H9 (cell line): ENCODE data around the gene SERTM2. TPM values are rescaled to one million over a fixed set of nuclear protein-coding genes. Genes with fewer than 3 reads are reported as not detected.
A peak's percentile ranks its signal among the peaks of the same experiment; 100 is the strongest.

Experiments
- DNase-seq: peaks from one replicate; pipeline ENCODE4 v3.0.0-alpha.2; 2017
- H2AFZ ChIP-seq: one replicate; pipeline ENCODE4 v1.6.1; 2013; ENCODE audit warnings: mild to moderate bottlenecking, low read length, control low read depth, moderate library complexity
- H2AK5ac ChIP-seq: 2 replicates; pipeline ENCODE4 v1.6.1; 2013; ENCODE audit warnings: low read length, control low read depth, mixed read lengths; ENCODE audit not compliant: insufficient read length
- H2BK120ac ChIP-seq: one replicate; pipeline ENCODE4 v1.6.1; 2013; ENCODE audit warnings: low read depth, mild to moderate bottlenecking, low read length, control low read depth, inconsistent platforms; ENCODE audit not compliant: poor library complexity, severe bottlenecking
- H2BK12ac ChIP-seq: 2 replicates; pipeline ENCODE4 v1.6.1; 2013; ENCODE audit warnings: low read length, control low read depth, mixed read lengths, low read depth; ENCODE audit not compliant: insufficient read length
- H2BK15ac ChIP-seq: 2 replicates; pipeline ENCODE4 v1.6.1; 2013; ENCODE audit warnings: low read depth, low read length, control low read depth
- H2BK20ac ChIP-seq: one replicate; pipeline ENCODE4 v1.6.1; 2013; ENCODE audit warnings: low read depth, mild to moderate bottlenecking, low read length, control low read depth, inconsistent platforms; ENCODE audit not compliant: poor library complexity, severe bottlenecking
- H2BK5ac ChIP-seq: 2 replicates; pipeline ENCODE4 v1.6.1; 2013; ENCODE audit warnings: low read length, control low read depth, mixed read lengths; ENCODE audit not compliant: insufficient read length
- H3K14ac ChIP-seq: 2 replicates; pipeline ENCODE4 v1.6.1; 2013; ENCODE audit warnings: low read length, control low read depth; ENCODE audit not compliant: insufficient read depth
- H3K18ac ChIP-seq: 2 replicates; pipeline ENCODE4 v1.6.1; 2013; ENCODE audit warnings: low read depth, mild to moderate bottlenecking, mixed read lengths, low read length, control low read depth; ENCODE audit not compliant: insufficient read length
- H3K23ac ChIP-seq: 2 replicates; pipeline ENCODE4 v1.6.1; 2013; ENCODE audit warnings: low read length, control low read depth, mixed read lengths, low read depth; ENCODE audit not compliant: insufficient read length
- H3K23me2 ChIP-seq: 2 replicates; pipeline ENCODE4 v1.6.1; 2013; ENCODE audit warnings: low read depth, mild to moderate bottlenecking, mixed read lengths, low read length, control low read depth; ENCODE audit not compliant: insufficient read length, poor library complexity, severe bottlenecking
- H3K27ac ChIP-seq: 2 replicates; pipeline ENCODE4 v1.5.1; 2013; ENCODE audit warnings: low read length, control low read depth, mixed read lengths, low read depth; ENCODE audit not compliant: insufficient read length
- H3K27me3 ChIP-seq: 2 replicates; pipeline ENCODE4 v1.6.1; 2013; ENCODE audit warnings: low read length, control low read depth, inconsistent platforms; ENCODE audit not compliant: insufficient read depth
- H3K4ac ChIP-seq: 2 replicates; pipeline ENCODE4 v1.6.1; 2013; ENCODE audit warnings: low read depth, mild to moderate bottlenecking, control low read depth, inconsistent platforms, low read length, moderate library complexity
- H3K4me1 ChIP-seq: 2 replicates; pipeline ENCODE4 v1.6.1; 2013; ENCODE audit warnings: low read length, control low read depth, inconsistent platforms; ENCODE audit not compliant: insufficient read depth
- H3K4me2 ChIP-seq: 2 replicates; pipeline ENCODE4 v1.6.1; 2013; ENCODE audit warnings: low read length, control low read depth, mixed read lengths; ENCODE audit not compliant: insufficient read length, insufficient read depth
- H3K56ac ChIP-seq: 2 replicates; pipeline ENCODE4 v1.6.1; 2013; ENCODE audit warnings: low read depth, mild to moderate bottlenecking, mixed read lengths, low read length, control low read depth; ENCODE audit not compliant: insufficient read length
- H3K79me1 ChIP-seq: 2 replicates; pipeline ENCODE4 v1.6.1; 2013; ENCODE audit warnings: low read depth, mild to moderate bottlenecking, moderate library complexity, low read length, control low read depth, inconsistent platforms; ENCODE audit not compliant: insufficient read depth, poor library complexity, severe bottlenecking
- H3K79me2 ChIP-seq: 2 replicates; pipeline ENCODE4 v1.6.1; 2013; ENCODE audit warnings: low read length, control low read depth, inconsistent platforms; ENCODE audit not compliant: insufficient read depth
- H3K9ac ChIP-seq: 2 replicates; pipeline ENCODE4 v1.6.1; 2013; ENCODE audit warnings: low read length, control low read depth, mixed read lengths; ENCODE audit not compliant: insufficient read length; ENCODE audit errors: extremely low read depth
- H3K9me3 ChIP-seq: one replicate; pipeline ENCODE4 v1.6.1; 2013; ENCODE audit warnings: low read depth, low read length, inconsistent platforms; ENCODE audit not compliant: control insufficient read depth
- H3T11ph ChIP-seq: one replicate; pipeline ENCODE4 v1.6.1; 2013; ENCODE audit warnings: mild to moderate bottlenecking, low read length, control low read depth, inconsistent platforms
- H4K20me1 ChIP-seq: one replicate; pipeline ENCODE4 v1.6.1; 2013; ENCODE audit not compliant: control insufficient read depth, insufficient read length, insufficient read depth
- H4K5ac ChIP-seq: 2 replicates; pipeline ENCODE4 v1.6.1; 2013; ENCODE audit warnings: low read depth, mild to moderate bottlenecking, mixed read lengths, low read length, control low read depth; ENCODE audit not compliant: insufficient read length
- H4K8ac ChIP-seq: replicated peaks from 2 replicates; pipeline ENCODE4 v1.6.1; 2013; ENCODE audit warnings: low read length, control low read depth, mixed read lengths, low read depth; ENCODE audit not compliant: insufficient read length
- H4K91ac ChIP-seq: 2 replicates; pipeline ENCODE4 v1.6.1; 2013; ENCODE audit warnings: low read depth, mild to moderate bottlenecking, moderate library complexity, mixed read lengths, low read length, control low read depth; ENCODE audit not compliant: insufficient read length
- H3K27ac Mint-ChIP-seq, 3 experiments: 2 replicates in 2 of 3; 3 replicates in 1 of 3; pipeline ENCODE4 v1.8.0; 2020 to 2021; ENCODE audit warnings: mixed read lengths in 3 of 3, mild to moderate bottlenecking in 1 of 3, moderate library complexity in 1 of 3
- H3K27me3 Mint-ChIP-seq: 2 replicates; pipeline ENCODE4 v1.8.0; 2021; ENCODE audit warnings: low read depth, mild to moderate bottlenecking, moderate library complexity, mixed read lengths
- H3K36me3 Mint-ChIP-seq, 3 experiments: 2 replicates in 2 of 3; 3 replicates in 1 of 3; pipeline ENCODE4 v1.8.0; 2020 to 2021; ENCODE audit warnings: low read depth in 3 of 3, mixed read lengths in 3 of 3; ENCODE audit not compliant: insufficient read depth in 1 of 3
- H3K4me1 Mint-ChIP-seq, 2 experiments: 2 replicates each; pipeline ENCODE4 v1.8.0; 2020; ENCODE audit warnings: mixed read lengths in 2 of 2
- H3K4me3 Mint-ChIP-seq, 2 experiments: 2 replicates in 1 of 2; 3 replicates in 1 of 2; pipeline ENCODE4 v1.8.0; 2020 to 2021; ENCODE audit warnings: mild to moderate bottlenecking in 2 of 2, mixed read lengths in 2 of 2, moderate library complexity in 1 of 2
- H3K9me3 Mint-ChIP-seq, 2 experiments: 2 replicates in 1 of 2; 3 replicates in 1 of 2; pipeline ENCODE4 v1.8.0; 2020; ENCODE audit warnings: mild to moderate bottlenecking in 2 of 2, mixed read lengths in 2 of 2, moderate library complexity in 1 of 2
- CTCF ChIP-seq: fragments of 200-600 bp; sonication (generic); conservative IDR thresholded peaks from 3 replicates; pipeline ENCODE4 v1.8.0; 2021; ENCODE audit warnings: antibody characterized with exemption, mild to moderate bottlenecking
- WGBS: extraction: QIAGEN DNeasy Blood & Tissue Kit; methylation state at CpG from one replicate; pipeline ENCODE4 v1.1.7; 2013; ENCODE audit warnings: missing lambda C conversion rate, low lambda C conversion rate, mixed read lengths; ENCODE audit not compliant: insufficient read length; ENCODE audit errors: extremely low coverage; 5-methylcytosine and 5-hydroxymethylcytosine counted together
- total RNA-seq: library from RNA; stranded (reverse); gene quantifications from 2 replicates; pipeline ENCODE4 v1.2.1, GENCODE V29; 2021

SERTM2 gene
- total RNA-seq, 1 experiment from 2014 or later = 0.22 TPM

- WGBS = no CpG with 5 or more reads among the region's 3 CpGs
- peaks cover 3% of the 10 kb centered on the region; the same call in 1 of the 2 replicates for H3K4me1 ChIP-seq
These were observed 49.4 kb downstream of the SERTM2 start for GRCh38 chrX:111560801-111561200.

More at GRCh38 chrX:111560801-111561200, 49.4 kb downstream of the SERTM2 start:
- Histone ChIP-seq H3K79me1 (no peaks in the 10 kb centered on the region), H3K27me3 (no peaks in the 10 kb centered on the region), H3K23ac (no peak overlapping the region), H2BK15ac (no peak overlapping the region), H3K56ac (no peak overlapping the region), H3K9ac (no peak overlapping the region), H3T11ph (no peak overlapping the region), H4K91ac (no peak overlapping the region), H2AFZ (no peak overlapping the region), H3K23me2 (no peaks in the 10 kb centered on the region), H2BK5ac (no peak overlapping the region), H3K4me2 (no peak overlapping the region), H4K8ac (no peak overlapping the region), H2AK5ac (no peak overlapping the region), H2BK120ac (no peak overlapping the region), H3K18ac (no peak overlapping the region), H3K79me2 (no peaks in the 10 kb centered on the region), H4K20me1 (no peaks in the 10 kb centered on the region), H3K4ac (no peak overlapping the region), H3K27ac (no peak overlapping the region), H3K14ac (no peak overlapping the region), H2BK12ac (no peak overlapping the region), H3K9me3 (no peaks in the 10 kb centered on the region), H4K5ac (no peak overlapping the region), H2BK20ac (no peak overlapping the region)
- Mint-ChIP-seq H3K4me3 (no peak overlapping the region), H3K27ac (peak overlapping the region; percentile 13 to 35 (median 20); a peak in 2 of 7 replicates), H3K9me3 (peaks cover 2 to 5% of the 10 kb centered on the region in 2 experiments; a peak in 3 of 5 replicates), H3K4me1 (peaks cover 20 to 40% of the 10 kb centered on the region in 2 experiments), H3K27me3 (no peaks in the 10 kb centered on the region), H3K36me3 (peaks cover 1 to 7% (median 5%) of the 10 kb centered on the region in 3 experiments; a peak in 5 of 7 replicates)
- TF ChIP-seq CTCF = no peak
- DNase-seq = no peak
